GF-D8 (cell line): ENCODE data around the gene SLC19A1.
"Not testable (repeated sequence)": the region's sequence is repeated elsewhere in the genome, so short reads cannot be mapped to it uniquely, and the experiment has no call there.

Source experiments
- DNase-seq: peaks from one replicate; lab custom pipeline; 2025; lab: John Stamatoyannopoulos, UW

The SLC19A1 gene

GRCh38 chr21:45576838-45577737 is 34.8 kb upstream of the SLC19A1 start:
- DNase-seq = no peak

GRCh38 chr21:45575993-45576837 is 34.0 kb upstream of the SLC19A1 start:
- DNase-seq = no peak

GRCh38 chr21:45575304-45575992 is 33.2 kb upstream of the SLC19A1 start:
- DNase-seq = no peak

- DNase-seq = no peak
Observed at GRCh38 chr21:45574691-45575090, 32.5 kb upstream of the SLC19A1 start.

- no peak for DNase-seq
Observed at GRCh38 chr21:45574081-45574501, 31.9 kb upstream of the SLC19A1 start.

GRCh38 chr21:45573452-45574035 is 31.3 kb upstream of the SLC19A1 start:
- DNase-seq = no peak

- DNase-seq = no peak
Observed at GRCh38 chr21:45572783-45573451, 30.7 kb upstream of the SLC19A1 start.

GRCh38 chr21:45572231-45572630 is 30.0 kb upstream of the SLC19A1 start:
- no peak for DNase-seq

GRCh38 chr21:45571641-45572040 is 29.4 kb upstream of the SLC19A1 start:
- no peak for DNase-seq

- DNase-seq = no peak
Observed at GRCh38 chr21:45570826-45571601, 28.8 kb upstream of the SLC19A1 start.

- DNase-seq = no peak
Observed at GRCh38 chr21:45570071-45570470, 27.8 kb upstream of the SLC19A1 start.

- no peak for DNase-seq
Observed at GRCh38 chr21:45568383-45568782, 26.1 kb upstream of the SLC19A1 start.

- not testable (repeated sequence) for DNase-seq
Observed at GRCh38 chr21:45564137-45564536, 21.9 kb upstream of the SLC19A1 start.

- DNase-seq = no peak
Observed at GRCh38 chr21:45562965-45563364, 20.7 kb upstream of the SLC19A1 start.

GRCh38 chr21:45562402-45562801 is 20.2 kb upstream of the SLC19A1 start:
- DNase-seq = no peak

- not testable (repeated sequence) for DNase-seq
Observed at GRCh38 chr21:45561241-45561640, 19.0 kb upstream of the SLC19A1 start.

GRCh38 chr21:45560106-45561021 is 18.1 kb upstream of the SLC19A1 start:
- no peak for DNase-seq

GRCh38 chr21:45559216-45560105 is 17.2 kb upstream of the SLC19A1 start:
- DNase-seq = no peak
